ENCODE data around the gene LINC01488. TPM values are rescaled to one million over a fixed set of nuclear protein-coding genes. Genes with fewer than 3 reads are reported as not detected.

Gene LINC01488
- total and polyA plus RNA-seq, 2 experiments from 2014 or later: not detected

DNA sequence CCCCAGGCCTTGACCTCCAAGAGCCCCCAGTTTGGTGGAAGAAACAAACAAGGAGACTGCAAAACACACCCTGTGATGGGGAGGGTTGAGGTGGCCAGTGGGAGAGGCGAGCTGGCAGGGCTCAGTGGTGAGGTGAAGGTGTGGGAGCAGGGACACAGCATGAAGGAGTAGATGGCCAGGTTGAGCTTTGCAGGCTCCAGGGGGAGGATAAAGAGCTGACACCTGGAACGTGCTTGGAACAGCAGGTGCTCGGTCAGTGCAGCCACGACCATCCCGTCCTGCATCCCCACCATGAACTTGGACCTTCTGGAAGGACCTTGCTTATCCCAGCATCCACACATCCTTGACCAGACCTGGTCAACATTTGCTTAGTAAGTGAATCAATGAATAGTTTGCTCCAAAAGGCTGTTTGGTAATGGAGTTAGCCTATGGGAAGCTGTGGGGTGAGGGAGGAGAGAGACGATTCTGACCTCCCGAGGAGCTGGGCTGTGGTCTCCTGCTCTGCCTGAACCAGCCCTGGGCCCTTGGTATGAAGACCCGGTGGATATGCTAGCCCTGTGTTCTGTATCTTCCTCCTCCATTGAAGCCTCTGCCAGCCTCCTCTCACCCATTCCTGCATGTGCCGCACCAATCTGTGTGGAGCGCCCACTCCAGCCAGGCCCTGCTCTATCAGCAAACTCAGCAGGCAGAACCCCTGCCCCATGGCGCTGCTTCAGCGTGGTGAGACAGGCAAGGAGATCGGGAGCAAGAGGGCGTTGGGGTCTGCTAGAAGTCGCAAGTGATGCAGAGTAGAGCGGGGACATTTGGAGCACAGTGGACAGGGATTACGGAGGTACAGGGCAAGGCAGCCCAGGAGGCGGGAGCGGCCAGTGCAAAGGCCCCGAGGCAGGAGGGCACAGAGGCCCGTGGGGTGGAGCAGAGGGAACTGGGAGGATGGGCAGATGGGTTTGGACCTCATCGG is 9.9 kb downstream of the LINC01488 start:
- Histone ChIP-seq H3K9me3 (ENCODE audit: low read depth) (no peaks in the 10 kb centered on the region), H3K9me2 (ENCODE audit: insufficient read depth) (no peaks in the 10 kb centered on the region), H3K4me1 (ENCODE audit: insufficient read depth) (peaks cover 2% of the 10 kb centered on the region; the same call in 1 of the 2 replicates), H3K27ac (no peak overlapping the region), H3K4me2 (ENCODE audit: unreplicated experiment) (no peak overlapping the region), H3F3A (ENCODE audit: insufficient read depth) (no peaks in the 10 kb centered on the region; the same call in 1 of the 2 replicates), H2AFZ (no peak overlapping the region), H3K4me3 (no peak overlapping the region), H3K27me3 (replicated peaks; ENCODE audit: insufficient read depth) (no peaks in the 10 kb centered on the region), H4K20me1 (ENCODE audit: insufficient read depth) (no peaks in the 10 kb centered on the region), H3K9ac (no peak overlapping the region), H3K36me3 (ENCODE audit: low read depth) (no peaks in the 10 kb centered on the region), H3K79me2 (ENCODE audit: insufficient read depth) (no peaks in the 10 kb centered on the region)
- 94 to 95% methylated on average over 22 of the region's 22 CpGs for WGBS, 2 experiments (ENCODE audit: low coverage in 1 of 2, low lambda C conversion rate in 2 of 2, missing lambda C conversion rate in 2 of 2)
- TF ChIP-seq EZH2 (IDR thresholded peaks at IDR 0.05; ENCODE audit: insufficient read depth, poor library complexity, severe bottlenecking): no peak
- TF ChIP-seq EZH2phosphoT487 (IDR thresholded peaks at IDR 0.05; ENCODE audit: insufficient read depth, low read depth): no peak
- no peak for DNase-seq
- in situ Hi-C loops (cut with MboI): no loop called here

DNA sequence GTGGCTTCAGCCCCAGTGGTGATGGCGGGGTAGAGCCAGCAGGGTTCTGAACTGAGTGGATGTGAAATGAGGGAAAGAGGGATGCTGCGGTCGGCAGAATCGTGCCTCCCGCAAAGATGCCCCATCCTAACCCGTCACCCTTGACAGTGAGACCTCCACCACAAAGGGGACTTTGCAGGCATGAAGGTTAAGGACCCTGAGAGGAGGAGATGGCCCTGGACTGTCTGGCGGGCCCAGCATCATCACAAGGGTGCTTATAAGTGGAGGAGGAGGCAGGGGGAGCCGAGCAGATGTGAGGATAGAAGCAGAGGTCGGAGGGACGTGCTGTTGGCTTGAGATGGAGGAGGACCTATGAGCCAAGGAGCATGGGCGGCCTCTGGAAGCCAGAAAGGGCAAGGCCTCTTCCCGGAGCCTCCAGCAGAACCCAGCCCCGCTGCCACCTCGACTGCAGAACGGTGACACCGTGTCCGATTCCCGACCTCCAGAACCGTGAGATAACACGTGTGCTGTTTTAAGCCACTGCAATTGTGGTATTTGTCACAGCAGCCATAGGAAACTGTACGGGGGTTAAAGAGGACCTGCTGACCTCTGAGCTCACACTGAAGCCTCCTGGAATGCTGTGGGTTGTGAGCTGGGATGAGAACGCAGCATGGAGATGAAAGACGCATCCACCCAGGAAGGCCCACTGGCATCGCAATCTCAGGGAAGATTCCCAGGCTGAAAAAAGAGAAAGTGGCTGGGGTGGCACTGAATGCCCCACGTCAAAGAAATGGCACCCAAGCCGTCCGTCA is 10.9 kb downstream of the LINC01488 start:
- peak; percentile 33 for DNase-seq
- WGBS, 2 experiments (ENCODE audit: low coverage in 1 of 2, low lambda C conversion rate in 2 of 2, missing lambda C conversion rate in 2 of 2): 79 to 85% methylated on average over 27 of the region's 27 CpGs
- in situ Hi-C loops (cut with MboI): no loop called here

DNA sequence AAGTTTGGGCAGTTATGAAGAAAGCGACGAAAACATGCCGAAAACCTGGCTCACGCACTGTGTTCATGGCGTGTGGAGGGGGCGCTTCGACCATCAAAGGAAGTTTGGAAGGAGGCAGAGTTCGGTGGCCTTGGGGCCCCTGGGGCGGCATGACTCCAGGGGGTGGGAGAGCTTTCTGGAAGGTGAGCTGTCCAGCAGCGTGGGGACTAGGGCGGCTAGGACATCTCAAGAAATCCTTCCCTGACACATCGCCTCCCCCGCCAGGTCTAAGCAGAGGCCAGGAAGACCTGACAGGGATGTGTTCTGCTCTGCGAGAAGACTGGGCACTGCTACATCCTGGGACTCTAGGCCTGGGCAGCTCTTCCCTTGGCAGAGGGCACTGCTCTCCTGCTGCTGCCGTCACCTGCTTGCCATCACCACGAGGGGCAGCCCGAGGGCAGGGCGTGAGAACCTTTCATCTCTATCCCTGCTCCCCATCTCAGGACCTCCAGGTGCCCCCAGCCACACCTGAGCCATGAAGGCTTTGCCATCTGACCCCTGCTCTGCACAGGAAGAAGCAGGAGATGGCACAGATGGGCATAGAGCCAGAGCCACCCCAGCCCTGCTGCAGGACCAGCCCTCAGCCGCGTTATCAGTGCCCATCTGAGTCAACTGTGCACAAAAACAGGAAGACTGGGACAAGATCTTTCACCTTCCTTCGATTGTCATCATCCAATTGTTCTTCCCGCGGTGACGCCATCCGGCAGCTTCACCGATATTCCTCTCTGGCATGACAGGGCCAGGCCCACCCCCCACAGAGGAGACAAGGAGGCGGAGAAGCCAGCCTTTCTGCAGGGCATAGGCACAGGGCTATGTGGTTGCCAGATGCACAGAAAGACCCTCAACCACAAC is 12.7 kb downstream of the LINC01488 start:
- 93 to 94% methylated on average over 27 of the region's 27 CpGs for WGBS, 2 experiments (ENCODE audit: low coverage in 1 of 2, low lambda C conversion rate in 2 of 2, missing lambda C conversion rate in 2 of 2)
- H3K9me3 ChIP-seq (ENCODE audit: low read depth): no peaks in the 10 kb centered on the region
- H3K27me3 ChIP-seq (replicated peaks; ENCODE audit: insufficient read depth): no peaks in the 10 kb centered on the region
- no peak overlapping the region for H3K27ac ChIP-seq
- no peak for DNase-seq
- peaks cover 12% of the 10 kb centered on the region for H3K4me1 ChIP-seq (ENCODE audit: insufficient read depth)
- H3K4me2 ChIP-seq (ENCODE audit: unreplicated experiment): no peak overlapping the region
- H4K20me1 ChIP-seq (ENCODE audit: insufficient read depth): no peaks in the 10 kb centered on the region
- peaks cover 11% of the 10 kb centered on the region for H3F3A ChIP-seq (ENCODE audit: insufficient read depth)
- in situ Hi-C loops (cut with MboI): no loop called here
- H3K79me2 ChIP-seq (ENCODE audit: insufficient read depth): no peaks in the 10 kb centered on the region
- no peak overlapping the region for H3K4me3 ChIP-seq
- H3K36me3 ChIP-seq (ENCODE audit: low read depth): no peaks in the 10 kb centered on the region
- no peak overlapping the region for H3K9ac ChIP-seq
- no peak for TF ChIP-seq EZH2 (IDR thresholded peaks at IDR 0.05; ENCODE audit: insufficient read depth, poor library complexity, severe bottlenecking)
- no peak for TF ChIP-seq EZH2phosphoT487 (IDR thresholded peaks at IDR 0.05; ENCODE audit: insufficient read depth, low read depth)
- no peak overlapping the region for H2AFZ ChIP-seq
- no peaks in the 10 kb centered on the region for H3K9me2 ChIP-seq (ENCODE audit: insufficient read depth)

More for the DNA sequence above, 10.9 kb downstream of the LINC01488 start:
- Histone ChIP-seq H3K27ac (no peak overlapping the region), H2AFZ (no peak overlapping the region), H3K4me1 (ENCODE audit: insufficient read depth) (peaks cover 8% of the 10 kb centered on the region), H3K27me3 (replicated peaks; ENCODE audit: insufficient read depth) (no peaks in the 10 kb centered on the region), H3K9me3 (ENCODE audit: low read depth) (no peaks in the 10 kb centered on the region), H3K79me2 (ENCODE audit: insufficient read depth) (no peaks in the 10 kb centered on the region), H3K4me2 (ENCODE audit: unreplicated experiment) (no peak overlapping the region), H3K9me2 (ENCODE audit: insufficient read depth) (no peaks in the 10 kb centered on the region), H3F3A (ENCODE audit: insufficient read depth) (no peaks in the 10 kb centered on the region; the same call in none of the 2 replicates), H3K4me3 (no peak overlapping the region), H3K36me3 (ENCODE audit: low read depth) (no peaks in the 10 kb centered on the region), H4K20me1 (ENCODE audit: insufficient read depth) (no peaks in the 10 kb centered on the region), H3K9ac (no peak overlapping the region)
- TF ChIP-seq EZH2phosphoT487 (IDR thresholded peaks at IDR 0.05; ENCODE audit: insufficient read depth, low read depth) (no peak), EZH2 (IDR thresholded peaks at IDR 0.05; ENCODE audit: insufficient read depth, poor library complexity, severe bottlenecking) (no peak)

Measured in GM23248 (cell line).